ENCODE results near the gene ADORA1. TPM values are rescaled to one million over a fixed set of nuclear protein-coding genes. Genes with fewer than 3 reads are reported as not detected.

ADORA1 gene
- total and polyA plus RNA-seq, 10 of the 15 experiments (the other 5 are each of a cell fraction or from before 2014, with no cell fraction given), result not detected

GRCh38 chr1:203161703-203162102 is 34.2 kb downstream of the ADORA1 start:
- RAD21 ChIA-PET (ENCODE audit: unreplicated experiment), result interaction anchor here (1.6 kb wide), 1 partner anchor 55 kb away, joined by 5 read pairs; no protein-coding TSS in a partner anchor
- BruUV-seq (replicated peaks), result no TSS peak

More at GRCh38 chr1:203161703-203162102, 34.2 kb downstream of the ADORA1 start:
- Histone ChIP-seq H4K20me1 (ENCODE audit: control insufficient read depth, insufficient read depth) (no peaks in the 10 kb centered on the region), H3K27me3 (replicated peaks in 1 of 2; ENCODE audit: control insufficient read depth in 2 of 2, insufficient read depth in 2 of 2, low read length in 1 of 2) (peaks cover 0 to 8% of the 10 kb centered on the region in 2 experiments; a peak in 3 of 4 replicates), H3K79me2 (ENCODE audit: control insufficient read depth, insufficient read depth, low read length) (no peaks in the 10 kb centered on the region), H3K9me3 (replicated peaks; ENCODE audit: control insufficient read depth, insufficient read depth, low read length) (no peaks in the 10 kb centered on the region), H3K27ac (ENCODE audit: control insufficient read depth, insufficient read depth) (no peak overlapping the region), H3K36me3 (ENCODE audit: control insufficient read depth in 2 of 2, insufficient read depth in 2 of 2, low read length in 1 of 2) (no peaks in the 10 kb centered on the region), H3K4me2 (ENCODE audit: control insufficient read depth, insufficient read depth) (no peak overlapping the region), H2AFZ (ENCODE audit: control insufficient read depth, low read depth, low read length) (no peak overlapping the region), H3K9ac (ENCODE audit: control insufficient read depth, insufficient read depth, low read length) (no peak overlapping the region), H3K4me1 (ENCODE audit: control insufficient read depth, insufficient read depth, low read length) (no peaks in the 10 kb centered on the region), H3K4me3 (no peak overlapping the region)
- SMC1A ChIA-PET (ENCODE audit: uncharacterized antibody, unreplicated experiment), result interaction anchor here (1.0 to 1.9 kb wide), 2 partner anchors 11 to 54 kb away, joined by 3 to 7 read pairs; no protein-coding TSS in a partner anchor
- TF ChIP-seq LARP7 (IDR thresholded peaks at IDR 0.05), result no peak
- no peak for TF ChIP-seq ASH2L (IDR thresholded peaks at IDR 0.05; ENCODE audit: borderline replicate concordance, low read depth)
- TF ChIP-seq, protein P1, sequence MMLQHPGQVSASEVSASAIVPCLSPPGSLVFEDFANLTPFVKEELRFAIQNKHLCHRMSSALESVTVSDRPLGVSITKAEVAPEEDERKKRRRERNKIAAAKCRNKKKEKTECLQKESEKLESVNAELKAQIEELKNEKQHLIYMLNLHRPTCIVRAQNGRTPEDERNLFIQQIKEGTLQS (IDR thresholded peaks at IDR 0.05; ENCODE audit: borderline replicate concordance, extremely low read depth, low read depth, low read length), result no peak
- TF ChIP-seq POLR2AphosphoS5 (IDR thresholded peaks at IDR 0.05; ENCODE audit: low read length), result no peak
- no peak for TF ChIP-seq CUX1 (IDR thresholded peaks at IDR 0.05; ENCODE audit: insufficient replicate concordance, low read depth, low read length)
- TF ChIP-seq ZBTB40 (IDR thresholded peaks at IDR 0.05; ENCODE audit: borderline replicate concordance), result no peak
- TF ChIP-seq SMC3 (IDR thresholded peaks at IDR 0.05; ENCODE audit: borderline replicate concordance, low read length), result no peak
- TF ChIP-seq BCL3 (IDR thresholded peaks at IDR 0.05; ENCODE audit: borderline replicate concordance, insufficient read depth, low read depth, low read length, poor library complexity, severe bottlenecking), result no peak
- no peak for TF ChIP-seq RAD51 (IDR thresholded peaks at IDR 0.05)
- CTCF ChIA-PET, result interaction anchor here (1.3 to 2.8 kb wide), 4 partner anchors 10 to 121 kb away, joined by 3 to 16 read pairs (median 10); no protein-coding TSS in a partner anchor
- POLR2A ChIA-PET, result no interaction called here
- ATAC-seq, result no peak
- in situ Hi-C loops (cut with MboI) (no loop called here), intact Hi-C loops (cut with micrococcal nuclease; ENCODE audit: unreplicated experiment) (no loop called here)
- no peak for DNase-seq (ENCODE audit: low read depth, low spot score)
- WGBS (ENCODE audit: insufficient coverage, insufficient replicate concordance, low lambda C conversion rate, missing lambda C conversion rate), result 39% methylated on average over 11 of the region's 11 CpGs
- FAIRE-seq, result no peak

Measured in GM12878 (cell line).